DLD1 (cell line): Measurements from ENCODE around the gene KCNE1.
"Not testable (repeated sequence)": the region's sequence is repeated elsewhere in the genome, so short reads cannot be mapped to it uniquely, and the experiment has no call there.

ENCODE experiments used
- in situ Hi-C: cut with HindIII; loops from 2 replicates; pipeline ENCODE4 v1.10.0; 2017; ENCODE audit warnings: low sequenced_read_pairs

KCNE1 gene

GRCh38 chr21:34427339-34427738, 84.7 kb downstream of the KCNE1 start:
- in situ Hi-C loops = not testable (repeated sequence)

- in situ Hi-C loops = not testable (repeated sequence)
Observed at GRCh38 chr21:34423805-34424204, 88.2 kb downstream of the KCNE1 start, which contains the start of gene SMIM34. Gene SMIM34 (minus strand): TSS chr21:34423951. CDS start chr21:34423839, 112 bp downstream.

DNA sequence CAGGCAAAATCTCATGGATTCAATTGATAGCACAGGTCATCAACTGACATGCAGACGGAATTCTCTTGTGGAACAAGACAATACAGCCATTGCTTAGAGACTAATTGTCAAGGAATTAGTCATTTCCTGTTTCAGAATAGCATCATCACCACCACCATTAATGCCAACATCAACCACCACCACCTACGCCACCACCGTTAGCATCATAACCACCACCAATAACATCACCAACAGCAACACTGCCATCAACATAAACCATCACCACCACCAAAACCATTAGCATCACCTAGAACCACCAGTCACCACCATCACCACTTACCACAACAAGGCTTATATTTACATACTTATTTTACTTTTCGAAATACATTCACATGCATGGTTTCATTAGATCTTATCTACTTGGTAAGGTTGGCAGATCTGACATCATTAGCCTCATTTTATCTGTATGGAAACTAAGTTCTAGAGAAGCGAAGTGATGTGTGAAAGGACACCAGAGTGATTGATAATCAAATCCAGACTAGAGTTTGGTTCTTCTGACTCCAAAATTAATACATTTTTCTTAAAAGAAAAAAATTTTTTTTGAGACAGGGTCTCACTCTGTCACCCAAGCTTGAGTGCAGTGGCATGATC, 94.4 kb downstream of the KCNE1 start:
- in situ Hi-C loops = not testable (repeated sequence)

DNA sequence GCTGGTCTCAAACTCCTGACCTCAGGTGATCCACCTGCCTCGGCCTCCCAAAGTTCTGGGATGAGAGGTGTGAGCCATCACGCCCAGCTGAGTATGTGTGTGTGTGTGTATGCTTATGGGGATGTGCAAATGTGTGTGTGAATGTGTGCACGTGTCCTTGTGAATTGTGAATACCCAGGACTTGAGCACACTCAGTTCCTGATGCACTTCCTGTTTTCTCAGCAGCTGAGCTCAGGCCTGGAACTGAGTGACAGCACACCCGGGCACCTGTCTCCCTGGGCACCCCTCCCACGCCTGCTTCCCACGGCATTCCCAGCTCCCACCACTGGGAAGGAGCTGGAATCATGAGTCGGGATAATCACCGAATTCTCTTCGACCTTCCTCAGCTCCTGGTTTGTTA, 104.7 kb downstream of the KCNE1 start:
- in situ Hi-C loops = not testable (repeated sequence)

DNA sequence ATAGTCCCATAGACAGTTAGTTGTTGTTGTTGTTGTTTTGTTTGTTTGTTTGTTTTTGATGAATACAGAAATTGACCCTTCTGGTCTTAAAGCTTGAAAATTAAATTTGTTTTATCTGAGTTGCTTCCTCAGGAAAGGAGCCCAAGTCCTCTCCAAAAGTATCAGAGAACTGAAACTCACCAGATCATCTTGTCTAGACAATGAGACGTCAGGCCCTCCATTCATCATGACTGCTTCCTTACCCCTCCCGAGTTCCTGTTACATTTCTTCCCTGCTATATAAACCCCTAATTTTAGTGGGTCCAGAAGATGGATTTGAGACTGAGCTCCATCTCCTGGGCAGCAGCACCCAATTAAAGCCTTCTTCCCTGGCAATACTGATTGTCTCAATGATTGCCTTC, 105.3 kb downstream of the KCNE1 start:
- in situ Hi-C loops = not testable (repeated sequence)

DNA sequence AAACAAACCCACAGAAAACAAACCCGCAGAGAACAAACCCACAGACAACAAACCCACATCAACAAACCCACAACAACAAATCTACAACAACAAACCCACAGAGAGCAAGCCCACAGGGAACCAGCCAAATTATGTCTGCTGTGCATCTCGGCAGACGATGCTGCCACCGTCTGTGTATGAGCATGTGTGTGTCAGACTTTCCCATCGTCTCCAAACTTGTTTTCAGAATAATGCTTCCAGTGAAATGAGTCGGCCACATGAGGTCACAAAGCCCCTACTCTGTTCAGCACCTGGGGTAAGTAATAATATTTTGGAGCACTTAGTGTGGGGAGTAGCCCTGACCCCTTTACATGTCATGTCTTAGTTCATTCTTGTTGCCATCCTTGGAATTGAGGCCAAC, 105.9 kb downstream of the KCNE1 start:
- in situ Hi-C loops = not testable (repeated sequence)

GRCh38 chr21:34405686-34406085, 106.3 kb downstream of the KCNE1 start:
- in situ Hi-C loops = not testable (repeated sequence)

DNA sequence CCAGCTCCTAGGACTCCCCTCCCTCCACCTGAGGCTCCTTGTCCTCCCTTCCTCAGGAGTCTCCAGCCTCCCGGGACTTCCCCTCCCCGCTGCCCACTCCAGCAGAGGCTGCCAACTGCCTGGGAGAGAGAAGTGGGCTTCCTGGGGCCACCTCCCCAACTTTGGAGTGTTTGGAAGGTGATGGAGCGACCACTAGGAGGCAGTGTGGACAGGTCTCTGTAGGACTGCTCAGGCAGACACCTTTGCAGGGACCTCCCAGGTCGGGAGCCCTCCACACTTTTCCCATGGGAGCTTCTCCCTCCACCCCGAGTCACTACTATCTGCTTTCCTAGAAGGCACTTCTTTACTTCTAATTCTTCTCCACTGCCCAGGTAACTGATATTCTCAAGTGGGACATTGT, 107.3 kb downstream of the KCNE1 start:
- in situ Hi-C loops = not testable (repeated sequence)

DNA sequence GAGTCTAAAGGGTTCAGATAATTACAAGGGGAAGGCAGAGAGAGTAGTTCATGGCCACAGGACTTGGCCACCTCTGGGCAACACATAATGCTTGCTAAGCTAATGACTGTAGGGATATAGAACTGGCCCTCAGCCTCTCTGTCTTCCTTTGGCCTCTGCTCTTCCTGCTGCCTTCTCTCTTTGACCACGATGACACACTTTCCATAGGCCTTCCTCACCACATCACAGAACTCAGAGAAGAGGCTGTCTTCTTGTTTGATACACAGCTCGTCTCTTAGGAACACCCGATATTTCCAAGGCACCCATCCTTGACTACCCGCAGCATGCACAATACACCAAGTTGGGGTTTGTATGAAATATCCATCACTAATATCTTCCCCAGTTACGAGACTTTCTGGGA, 111.5 kb downstream of the KCNE1 start:
- in situ Hi-C loops = not testable (repeated sequence)
